ENCODE data around the gene CHGA.

Gene CHGA

DNA sequence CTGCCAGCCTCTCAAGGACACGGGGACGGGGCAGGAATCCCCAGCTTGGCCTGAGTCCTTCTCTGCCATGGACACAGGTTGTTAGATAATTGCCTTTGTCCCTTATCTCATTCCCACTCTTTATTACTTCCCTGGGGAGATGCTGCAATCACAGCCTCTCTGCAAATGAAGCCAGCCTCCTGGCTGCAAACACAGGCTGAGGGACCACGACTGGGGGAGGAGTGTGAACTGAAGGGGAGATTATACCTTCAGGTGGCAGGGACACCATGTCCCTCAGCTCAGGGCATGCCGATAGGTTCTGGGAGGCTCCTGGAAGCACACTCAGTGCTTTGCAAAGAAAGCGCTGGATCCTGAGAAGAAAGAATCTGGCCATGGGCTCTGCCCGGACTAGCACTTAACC lies 16.1 kb upstream of the CHGA start (continued):
- TF ChIP-seq, protein P1, sequence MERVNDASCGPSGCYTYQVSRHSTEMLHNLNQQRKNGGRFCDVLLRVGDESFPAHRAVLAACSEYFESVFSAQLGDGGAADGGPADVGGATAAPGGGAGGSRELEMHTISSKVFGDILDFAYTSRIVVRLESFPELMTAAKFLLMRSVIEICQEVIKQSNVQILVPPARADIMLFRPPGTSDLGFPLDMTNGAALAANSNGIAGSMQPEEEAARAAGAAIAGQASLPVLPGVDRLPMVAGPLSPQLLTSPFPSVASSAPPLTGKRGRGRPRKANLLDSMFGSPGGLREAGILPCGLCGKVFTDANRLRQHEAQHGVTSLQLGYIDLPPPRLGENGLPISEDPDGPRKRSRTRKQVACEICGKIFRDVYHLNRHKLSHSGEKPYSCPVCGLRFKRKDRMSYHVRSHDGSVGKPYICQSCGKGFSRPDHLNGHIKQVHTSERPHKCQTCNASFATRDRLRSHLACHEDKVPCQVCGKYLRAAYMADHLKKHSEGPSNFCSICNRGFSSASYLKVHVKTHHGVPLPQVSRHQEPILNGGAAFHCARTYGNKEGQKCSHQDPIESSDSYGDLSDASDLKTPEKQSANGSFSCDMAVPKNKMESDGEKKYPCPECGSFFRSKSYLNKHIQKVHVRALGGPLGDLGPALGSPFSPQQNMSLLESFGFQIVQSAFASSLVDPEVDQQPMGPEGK (CRISPR knock-in tag; IDR thresholded peaks at IDR 0.05; ENCODE audit: borderline replicate concordance), result no peak

DNA sequence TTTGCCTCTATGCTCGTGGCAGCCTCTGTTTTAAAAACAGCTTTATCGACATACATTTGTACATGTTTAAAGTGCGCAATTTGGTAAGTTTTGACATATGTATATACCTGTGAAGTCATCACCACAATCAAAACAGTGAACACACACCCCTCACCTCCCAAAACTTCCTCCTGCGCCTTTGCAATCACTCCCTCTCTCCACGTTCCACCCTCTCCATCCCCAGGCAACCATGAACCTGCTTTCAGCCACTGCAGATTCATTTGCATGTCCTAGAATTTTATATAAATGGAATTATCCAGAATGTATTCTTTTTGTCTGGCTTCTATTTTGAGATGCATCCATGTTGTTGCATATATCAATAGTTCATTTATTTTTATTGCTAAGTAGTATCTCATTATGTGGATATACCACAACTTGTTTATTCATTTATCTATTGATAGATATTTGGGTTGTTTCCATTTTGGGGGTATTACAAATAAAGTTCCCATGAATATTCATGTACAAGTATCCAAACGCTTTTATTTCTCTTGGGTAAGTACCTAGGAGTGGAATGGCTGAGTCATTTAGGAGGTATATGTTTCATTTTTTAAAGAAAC lies 15.5 kb upstream of the CHGA start:
- TF ChIP-seq ESRRG (CRISPR knock-in tag; IDR thresholded peaks at IDR 0.05), result no peak
- peak; percentile 70; the same call in 1 of the 2 replicates for TF ChIP-seq ZNF8 (CRISPR knock-in tag; IDR thresholded peaks at IDR 0.05)

DNA sequence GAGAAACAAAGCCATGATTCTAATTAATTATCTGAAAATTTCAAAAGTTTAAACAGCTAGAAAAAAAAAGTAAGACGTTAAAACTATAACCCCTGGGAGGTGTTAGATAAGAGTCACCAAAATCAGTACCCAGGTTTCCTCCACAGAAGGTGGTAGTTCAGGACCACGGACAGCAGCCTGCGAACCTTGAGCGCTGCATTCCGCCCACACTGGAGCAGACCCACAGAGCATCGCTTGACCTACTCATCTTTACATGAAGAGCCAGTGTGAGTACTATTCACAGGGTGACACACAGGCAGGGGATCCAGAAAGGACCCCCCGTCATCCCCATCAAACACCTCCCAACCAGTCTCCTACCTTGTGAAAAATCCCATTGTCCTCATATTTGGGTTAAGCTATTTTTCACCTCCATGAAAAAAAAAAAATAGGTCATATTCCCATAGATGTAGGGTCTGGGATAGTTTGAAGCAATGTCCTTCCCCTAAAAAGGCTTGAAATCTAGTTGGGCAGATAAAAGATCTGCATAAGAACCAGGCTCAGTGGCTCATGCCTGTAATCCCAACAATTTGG lies 8.8 kb upstream of the CHGA start:
- peak; percentile 41; the same call in 1 of the 3 replicates for ATAC-seq
- TF ChIP-seq, protein P2, sequence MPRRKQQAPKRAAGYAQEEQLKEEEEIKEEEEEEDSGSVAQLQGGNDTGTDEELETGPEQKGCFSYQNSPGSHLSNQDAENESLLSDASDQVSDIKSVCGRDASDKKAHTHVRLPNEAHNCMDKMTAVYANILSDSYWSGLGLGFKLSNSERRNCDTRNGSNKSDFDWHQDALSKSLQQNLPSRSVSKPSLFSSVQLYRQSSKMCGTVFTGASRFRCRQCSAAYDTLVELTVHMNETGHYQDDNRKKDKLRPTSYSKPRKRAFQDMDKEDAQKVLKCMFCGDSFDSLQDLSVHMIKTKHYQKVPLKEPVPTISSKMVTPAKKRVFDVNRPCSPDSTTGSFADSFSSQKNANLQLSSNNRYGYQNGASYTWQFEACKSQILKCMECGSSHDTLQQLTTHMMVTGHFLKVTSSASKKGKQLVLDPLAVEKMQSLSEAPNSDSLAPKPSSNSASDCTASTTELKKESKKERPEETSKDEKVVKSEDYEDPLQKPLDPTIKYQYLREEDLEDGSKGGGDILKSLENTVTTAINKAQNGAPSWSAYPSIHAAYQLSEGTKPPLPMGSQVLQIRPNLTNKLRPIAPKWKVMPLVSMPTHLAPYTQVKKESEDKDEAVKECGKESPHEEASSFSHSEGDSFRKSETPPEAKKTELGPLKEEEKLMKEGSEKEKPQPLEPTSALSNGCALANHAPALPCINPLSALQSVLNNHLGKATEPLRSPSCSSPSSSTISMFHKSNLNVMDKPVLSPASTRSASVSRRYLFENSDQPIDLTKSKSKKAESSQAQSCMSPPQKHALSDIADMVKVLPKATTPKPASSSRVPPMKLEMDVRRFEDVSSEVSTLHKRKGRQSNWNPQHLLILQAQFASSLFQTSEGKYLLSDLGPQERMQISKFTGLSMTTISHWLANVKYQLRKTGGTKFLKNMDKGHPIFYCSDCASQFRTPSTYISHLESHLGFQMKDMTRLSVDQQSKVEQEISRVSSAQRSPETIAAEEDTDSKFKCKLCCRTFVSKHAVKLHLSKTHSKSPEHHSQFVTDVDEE (CRISPR knock-in tag; IDR thresholded peaks at IDR 0.05), result no peak
- TF ChIP-seq ZFP30 (CRISPR knock-in tag; IDR thresholded peaks at IDR 0.05) (no peak), OSR1 (CRISPR knock-in tag; IDR thresholded peaks at IDR 0.05) (no peak), SNAI2 (CRISPR knock-in tag; IDR thresholded peaks at IDR 0.05) (no peak), CSDC2 (CRISPR knock-in tag; IDR thresholded peaks at IDR 0.05) (no peak)
- TF ChIP-seq, protein P3, sequence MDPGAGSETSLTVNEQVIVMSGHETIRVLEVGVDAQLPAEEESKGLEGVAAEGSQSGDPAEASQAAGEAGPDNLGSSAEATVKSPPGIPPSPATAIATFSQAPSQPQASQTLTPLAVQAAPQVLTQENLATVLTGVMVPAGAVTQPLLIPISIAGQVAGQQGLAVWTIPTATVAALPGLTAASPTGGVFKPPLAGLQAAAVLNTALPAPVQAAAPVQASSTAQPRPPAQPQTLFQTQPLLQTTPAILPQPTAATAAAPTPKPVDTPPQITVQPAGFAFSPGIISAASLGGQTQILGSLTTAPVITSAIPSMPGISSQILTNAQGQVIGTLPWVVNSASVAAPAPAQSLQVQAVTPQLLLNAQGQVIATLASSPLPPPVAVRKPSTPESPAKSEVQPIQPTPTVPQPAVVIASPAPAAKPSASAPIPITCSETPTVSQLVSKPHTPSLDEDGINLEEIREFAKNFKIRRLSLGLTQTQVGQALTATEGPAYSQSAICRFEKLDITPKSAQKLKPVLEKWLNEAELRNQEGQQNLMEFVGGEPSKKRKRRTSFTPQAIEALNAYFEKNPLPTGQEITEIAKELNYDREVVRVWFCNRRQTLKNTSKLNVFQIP (CRISPR knock-in tag; IDR thresholded peaks at IDR 0.05; ENCODE audit: borderline replicate concordance, low read depth), result no peak
- TF ChIP-seq, protein P4, sequence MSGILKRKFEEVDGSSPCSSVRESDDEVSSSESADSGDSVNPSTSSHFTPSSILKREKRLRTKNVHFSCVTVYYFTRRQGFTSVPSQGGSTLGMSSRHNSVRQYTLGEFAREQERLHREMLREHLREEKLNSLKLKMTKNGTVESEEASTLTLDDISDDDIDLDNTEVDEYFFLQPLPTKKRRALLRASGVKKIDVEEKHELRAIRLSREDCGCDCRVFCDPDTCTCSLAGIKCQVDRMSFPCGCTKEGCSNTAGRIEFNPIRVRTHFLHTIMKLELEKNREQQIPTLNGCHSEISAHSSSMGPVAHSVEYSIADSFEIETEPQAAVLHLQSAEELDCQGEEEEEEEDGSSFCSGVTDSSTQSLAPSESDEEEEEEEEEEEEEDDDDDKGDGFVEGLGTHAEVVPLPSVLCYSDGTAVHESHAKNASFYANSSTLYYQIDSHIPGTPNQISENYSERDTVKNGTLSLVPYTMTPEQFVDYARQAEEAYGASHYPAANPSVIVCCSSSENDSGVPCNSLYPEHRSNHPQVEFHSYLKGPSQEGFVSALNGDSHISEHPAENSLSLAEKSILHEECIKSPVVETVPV (CRISPR knock-in tag; IDR thresholded peaks at IDR 0.05), result no peak

More for the DNA sequence above, 15.5 kb upstream of the CHGA start:
- ATAC-seq, result no peak

DNA sequence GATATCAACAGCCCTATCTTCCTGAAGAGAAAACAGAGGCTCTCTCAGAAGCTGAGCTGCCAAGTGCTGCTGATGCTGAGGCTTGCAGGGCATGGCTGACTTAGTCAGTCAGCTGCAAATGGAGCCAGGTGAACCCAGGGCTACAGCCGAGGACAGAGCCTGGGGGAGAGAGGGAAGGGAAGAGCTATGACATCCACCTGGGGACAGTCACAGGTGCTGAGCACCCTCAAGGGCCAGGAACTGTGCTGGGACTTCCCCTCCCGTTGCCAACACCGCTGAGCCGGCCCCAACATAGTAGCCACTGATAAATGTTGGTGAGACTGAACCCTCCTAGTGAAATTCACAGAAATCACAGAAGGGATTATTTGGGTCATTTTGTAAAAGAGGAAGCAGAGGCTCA lies 6.7 kb upstream of the CHGA start:
- ATAC-seq, result no peak
- no peak for TF ChIP-seq ISL1 (CRISPR knock-in tag; IDR thresholded peaks at IDR 0.05)
- TF ChIP-seq, protein P3 (CRISPR knock-in tag; IDR thresholded peaks at IDR 0.05; ENCODE audit: borderline replicate concordance, low read depth), result no peak
- no peak for TF ChIP-seq TCF4 (CRISPR knock-in tag; IDR thresholded peaks at IDR 0.05; ENCODE audit: borderline replicate concordance)
- TF ChIP-seq SNAI2 (CRISPR knock-in tag; IDR thresholded peaks at IDR 0.05), result no peak
- no peak for TF ChIP-seq BACH2 (CRISPR knock-in tag; IDR thresholded peaks at IDR 0.05; ENCODE audit: borderline replicate concordance)
- no peak for TF ChIP-seq ZNF565 (CRISPR knock-in tag; conservative IDR thresholded peaks at IDR 0.05; ENCODE audit: low read depth)
- TF ChIP-seq ARNTL (CRISPR knock-in tag; IDR thresholded peaks at IDR 0.05; ENCODE audit: borderline replicate concordance, low read depth), result no peak
- no peak for TF ChIP-seq ZNF8 (CRISPR knock-in tag; IDR thresholded peaks at IDR 0.05)
- TF ChIP-seq, protein P2 (CRISPR knock-in tag; IDR thresholded peaks at IDR 0.05), result no peak
- TF ChIP-seq OSR1 (CRISPR knock-in tag; IDR thresholded peaks at IDR 0.05), result no peak
- no peak for TF ChIP-seq RARB (CRISPR knock-in tag; IDR thresholded peaks at IDR 0.05)
- TF ChIP-seq ZNF70 (CRISPR knock-in tag; IDR thresholded peaks at IDR 0.05), result no peak
